Left lung (tissue), 10 donors: ENCODE data around the gene ACY1. TPM values are rescaled to one million over a fixed set of nuclear protein-coding genes. Genes with fewer than 3 reads are reported as not detected.
"Not testable (repeated sequence)": the region's sequence is repeated elsewhere in the genome, so short reads cannot be mapped to it uniquely, and the experiment has no call there.

Experiments
- ATAC-seq: fragments of 200-7000 bp; cut with Tn5 transposase; one replicate; pipeline ENCODE4 v1.9.1; 2020; ENCODE audit warnings: moderate library complexity
- DNase-seq, 4 donors: peaks; one replicate each; pipeline ENCODE4 v3.0.0-alpha.2; 2013 to 2020
- H3K27ac ChIP-seq, 2 donors: fragments of 200-600 bp; sonication (generic) in 1 of 2; one replicate each; pipeline versions ENCODE4 v1.5.0 to v1.8.0; 2020 to 2021
- H3K27me3 ChIP-seq, 2 donors: fragments of 200-600 bp; sonication (generic) in 1 of 2; one replicate each; pipeline versions ENCODE4 v1.5.0 to v1.8.0; 2020 to 2021
- H3K36me3 ChIP-seq, 2 donors: fragments of 200-600 bp; sonication (generic) in 1 of 2; one replicate each; pipeline versions ENCODE4 v1.5.0 to v1.8.0; 2020 to 2021
- H3K4me1 ChIP-seq, 2 donors: fragments of 200-600 bp; one replicate each; pipeline ENCODE4 v1.8.0; 2021
- H3K4me3 ChIP-seq, 2 donors: fragments of 200-600 bp; sonication (generic) in 1 of 2; one replicate each; pipeline versions ENCODE4 v1.5.0 to v1.8.0; 2020 to 2021; ENCODE audit warnings: mild to moderate bottlenecking in 1 of 2
- H3K9me3 ChIP-seq, 2 donors: fragments of 200-600 bp; sonication (generic) in 1 of 2; one replicate each; pipeline versions ENCODE4 v1.5.0 to v1.8.0; 2020 to 2021
- intact Hi-C, 2 donors: fragments of 100-400 bp; cut with DNase I; formaldehyde crosslinking; loops; one replicate each; pipeline versions ENCODE4 v1.11.2 to v1.14.2; 2022
- polyA plus RNA-seq, 6 donors: library from polyadenylated mRNA; unstranded; fragments of 120-200 nt; gene quantifications; one replicate each; pipeline ENCODE4 v1.2.1, GENCODE V29; 2013; ENCODE audit not compliant: insufficient read length in 6 of 6
- total RNA-seq, 2 donors: library from RNA; stranded (reverse); fragmentation: NEBNext Ultra II Directional; extraction: Animal tissue kit (Norgen Biotek cat#: 25700); gene quantifications; one replicate each; pipeline ENCODE4 v1.2.1, GENCODE V29; 2021
- TF ChIP-seq, protein P1 (sequence below), 2 donors: fragments of 200-600 bp; sonication (generic) in 1 of 2; IDR thresholded peaks; one replicate each; pipeline versions ENCODE4 v1.5.0 to v1.8.0; 2021; ENCODE audit warnings: antibody characterized with exemption in 2 of 2
- donor health status: DM: no; HTN: yes; CAD: no.
- donor health status: DM: no; HTN: no; CAD: no.

The ACY1 gene
- total and polyA plus RNA-seq, 8 donors = 29.6 to 42.8 (median 36.9) TPM

DNA sequence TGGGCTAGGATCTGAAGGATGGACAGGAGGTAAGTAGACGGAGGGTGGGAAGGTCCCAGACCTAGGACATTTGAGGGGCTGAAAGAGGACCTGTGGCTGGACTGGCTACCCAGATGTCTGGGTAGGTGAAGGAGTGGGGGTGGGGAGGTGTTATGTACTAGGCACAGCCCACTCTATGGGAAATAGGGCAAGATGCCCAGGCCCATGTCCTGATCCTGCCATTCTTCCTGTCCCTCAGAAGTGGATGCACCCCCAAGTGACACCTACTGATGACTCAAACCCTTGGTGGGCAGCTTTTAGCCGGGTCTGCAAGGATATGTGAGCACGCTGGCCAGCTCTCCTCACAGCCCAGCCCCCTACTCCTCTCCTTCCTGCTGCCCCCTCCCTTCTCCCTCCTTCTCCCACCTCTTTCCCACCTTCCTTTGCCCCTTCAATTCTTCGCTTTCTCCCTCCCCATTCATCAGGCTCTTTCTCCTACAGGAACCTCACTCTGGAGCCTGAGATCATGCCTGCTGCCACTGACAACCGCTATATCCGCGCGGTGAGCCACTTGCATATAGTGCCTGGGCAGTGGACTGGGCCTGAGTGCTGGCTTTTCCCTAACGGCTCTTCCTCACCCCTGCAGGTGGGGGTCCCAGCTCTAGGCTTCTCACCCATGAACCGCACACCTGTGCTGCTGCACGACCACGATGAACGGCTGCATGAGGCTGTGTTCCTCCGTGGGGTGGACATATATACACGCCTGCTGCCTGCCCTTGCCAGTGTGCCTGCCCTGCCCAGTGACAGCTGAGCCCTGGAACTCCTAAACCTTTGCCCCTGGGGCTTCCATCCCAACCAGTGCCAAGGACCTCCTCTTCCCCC lies 5.2 kb downstream of the ACY1 start:
- H3K36me3 ChIP-seq = peaks cover 0 to 31% of the 10 kb centered on the region in 2 donors
- no peak for ATAC-seq
- intact Hi-C loops = no loop called here
- no peak overlapping the region for H3K27ac ChIP-seq
- H3K27me3 ChIP-seq = no peaks in the 10 kb centered on the region
- H3K9me3 ChIP-seq = no peaks in the 10 kb centered on the region
- no peak overlapping the region for H3K4me3 ChIP-seq
- TF ChIP-seq, protein P1, sequence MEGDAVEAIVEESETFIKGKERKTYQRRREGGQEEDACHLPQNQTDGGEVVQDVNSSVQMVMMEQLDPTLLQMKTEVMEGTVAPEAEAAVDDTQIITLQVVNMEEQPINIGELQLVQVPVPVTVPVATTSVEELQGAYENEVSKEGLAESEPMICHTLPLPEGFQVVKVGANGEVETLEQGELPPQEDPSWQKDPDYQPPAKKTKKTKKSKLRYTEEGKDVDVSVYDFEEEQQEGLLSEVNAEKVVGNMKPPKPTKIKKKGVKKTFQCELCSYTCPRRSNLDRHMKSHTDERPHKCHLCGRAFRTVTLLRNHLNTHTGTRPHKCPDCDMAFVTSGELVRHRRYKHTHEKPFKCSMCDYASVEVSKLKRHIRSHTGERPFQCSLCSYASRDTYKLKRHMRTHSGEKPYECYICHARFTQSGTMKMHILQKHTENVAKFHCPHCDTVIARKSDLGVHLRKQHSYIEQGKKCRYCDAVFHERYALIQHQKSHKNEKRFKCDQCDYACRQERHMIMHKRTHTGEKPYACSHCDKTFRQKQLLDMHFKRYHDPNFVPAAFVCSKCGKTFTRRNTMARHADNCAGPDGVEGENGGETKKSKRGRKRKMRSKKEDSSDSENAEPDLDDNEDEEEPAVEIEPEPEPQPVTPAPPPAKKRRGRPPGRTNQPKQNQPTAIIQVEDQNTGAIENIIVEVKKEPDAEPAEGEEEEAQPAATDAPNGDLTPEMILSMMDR (IDR thresholded peaks at IDR 0.05) = no peak
- H3K4me1 ChIP-seq = peaks cover 7 to 37% of the 10 kb centered on the region in 2 donors
- DNase-seq = no peak

DNA sequence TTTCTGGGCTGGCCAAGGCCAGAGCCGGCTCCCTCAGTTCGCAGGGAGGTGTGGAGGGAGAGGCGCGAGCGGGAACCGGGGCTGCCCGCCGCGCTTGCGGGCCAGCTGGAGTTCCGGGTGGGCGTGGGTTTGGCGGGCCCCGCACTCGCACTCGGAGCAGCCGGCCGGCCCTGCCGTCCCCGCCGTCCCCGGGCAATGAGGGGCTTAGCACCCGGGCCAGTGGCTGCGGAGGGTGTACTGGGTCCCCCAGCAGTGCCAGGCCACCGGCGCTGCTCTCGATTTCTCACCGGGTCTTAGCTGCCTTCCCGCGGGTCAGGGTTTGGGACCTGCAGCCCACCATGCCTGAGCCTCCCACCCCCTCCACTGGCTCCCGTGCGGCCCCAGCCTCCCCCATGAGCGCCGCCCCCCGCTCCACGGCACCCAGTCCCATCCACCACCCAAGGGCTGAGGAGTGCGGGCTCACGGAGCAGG lies 7.2 kb downstream of the ACY1 start:
- ATAC-seq, H3K9me3 ChIP-seq, DNase-seq, H3K4me3 ChIP-seq, intact Hi-C loops, H3K27me3 ChIP-seq, H3K27ac ChIP-seq: not testable (repeated sequence)
- Histone ChIP-seq H3K36me3 (peaks cover 0 to 48% of the 10 kb centered on the region in 2 donors), H3K4me1 (peaks cover 10 to 45% of the 10 kb centered on the region in 2 donors)

DNA sequence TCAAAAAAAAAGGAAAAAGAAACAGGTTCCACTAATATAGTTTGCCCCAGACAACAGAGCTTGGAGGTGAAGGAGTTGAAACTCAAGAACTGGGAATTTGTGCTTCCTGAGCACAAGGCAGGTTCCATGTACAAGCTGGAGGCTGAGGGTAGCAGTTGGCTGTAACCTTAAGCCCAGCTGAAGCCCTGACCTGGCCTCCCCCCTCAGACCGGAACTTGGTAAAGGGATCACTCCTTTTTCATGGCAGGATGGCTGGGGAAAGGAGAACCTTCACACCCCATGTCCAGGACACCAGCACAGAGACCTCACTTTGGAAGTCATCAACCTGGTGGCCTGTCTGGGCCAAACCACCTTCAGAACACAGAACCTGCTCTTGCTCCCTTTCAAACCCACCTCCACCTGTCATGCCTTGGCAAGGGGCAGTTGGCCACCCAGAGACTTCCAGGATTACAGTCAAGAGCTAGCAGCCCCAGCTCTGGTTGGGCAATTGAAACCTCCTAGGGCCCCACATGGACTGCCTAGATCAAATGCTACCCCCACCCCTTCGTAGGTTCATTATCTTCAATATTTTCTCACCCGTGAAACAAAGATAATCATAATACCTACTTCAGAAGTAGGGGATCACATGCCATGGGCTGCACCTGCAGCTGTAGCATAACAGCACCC lies 8.8 kb downstream of the ACY1 start:
- DNase-seq (no peak), ATAC-seq (no peak)
- Histone ChIP-seq H3K4me3 (no peak overlapping the region), H3K27me3 (no peaks in the 10 kb centered on the region), H3K36me3 (peaks cover 0 to 48% of the 10 kb centered on the region in 2 donors), H3K27ac (no peak overlapping the region), H3K4me1 (peaks cover 10 to 46% of the 10 kb centered on the region in 2 donors), H3K9me3 (no peaks in the 10 kb centered on the region)
- intact Hi-C loops = no loop called here
- TF ChIP-seq, protein P1 (IDR thresholded peaks at IDR 0.05) = no peak

DNA sequence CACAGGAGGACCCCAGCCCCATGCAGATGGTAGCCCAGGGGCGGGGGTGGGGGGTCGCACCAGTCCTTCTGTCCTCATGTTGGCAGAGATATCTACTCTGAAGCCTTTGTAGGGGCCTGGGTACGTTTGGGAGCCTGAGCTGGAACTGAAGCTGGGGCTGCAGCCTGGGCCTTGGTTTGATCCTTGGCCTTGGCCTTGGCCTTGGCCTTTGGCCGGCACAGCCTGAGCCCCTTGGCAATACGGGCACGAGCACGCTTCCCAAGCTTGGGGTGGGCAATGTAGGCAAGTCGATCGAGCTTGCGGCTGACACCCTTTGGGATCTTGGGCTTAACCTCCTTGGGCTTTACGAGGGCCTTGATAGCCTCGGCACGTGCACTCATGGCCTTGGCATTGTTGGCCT lies 10.3 kb downstream of the ACY1 start:
- ATAC-seq, intact Hi-C loops, H3K27ac ChIP-seq, DNase-seq, H3K27me3 ChIP-seq, H3K9me3 ChIP-seq: not testable (repeated sequence)
- Histone ChIP-seq H3K4me1 (peaks cover 10 to 46% of the 10 kb centered on the region in 2 donors), H3K4me3 (peak overlapping the region in 1 of 2 donors; percentile 79), H3K36me3 (peaks cover 0 to 48% of the 10 kb centered on the region in 2 donors)

DNA sequence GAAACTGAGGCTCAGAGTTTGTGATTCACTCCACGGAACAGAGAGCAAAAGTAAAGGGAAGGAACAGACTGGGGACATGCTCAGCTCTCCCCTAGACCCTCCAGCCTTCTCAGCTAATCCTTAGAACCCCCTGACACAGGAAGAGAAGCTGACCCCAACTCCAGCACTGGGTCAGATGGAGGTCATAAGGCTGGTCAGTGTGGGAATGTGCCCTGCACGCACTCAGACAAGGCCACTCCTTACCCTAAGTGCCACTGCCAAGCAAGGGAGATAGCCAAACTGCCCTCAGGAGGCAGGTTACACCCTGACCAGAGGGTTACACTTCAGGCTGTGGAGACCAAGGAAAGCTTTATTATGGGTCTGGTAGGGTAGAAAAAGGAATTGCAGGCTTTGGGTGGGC lies 11.2 kb downstream of the ACY1 start:
- ATAC-seq (no peak), DNase-seq (no peak)
- peaks cover 0 to 7% of the 10 kb centered on the region in 2 donors for H3K27me3 ChIP-seq
- peaks cover 0 to 48% of the 10 kb centered on the region in 2 donors for H3K36me3 ChIP-seq
- H3K27ac ChIP-seq = peak overlapping the region in 1 of 2 donors; percentile 90
- peaks cover 10 to 46% of the 10 kb centered on the region in 2 donors for H3K4me1 ChIP-seq
- intact Hi-C loops = no loop called here
- TF ChIP-seq, protein P1 (IDR thresholded peaks at IDR 0.05) = no peak
- H3K9me3 ChIP-seq = no peaks in the 10 kb centered on the region
- H3K4me3 ChIP-seq = peak overlapping the region in 1 of 2 donors; percentile 79
